Measurements from ENCODE around the gene ARL10.

ARL10 gene

GRCh38 chr5:176362233-176362490 is 3.1 kb upstream of the ARL10 start:
- no peak for DNase-seq

DNA sequence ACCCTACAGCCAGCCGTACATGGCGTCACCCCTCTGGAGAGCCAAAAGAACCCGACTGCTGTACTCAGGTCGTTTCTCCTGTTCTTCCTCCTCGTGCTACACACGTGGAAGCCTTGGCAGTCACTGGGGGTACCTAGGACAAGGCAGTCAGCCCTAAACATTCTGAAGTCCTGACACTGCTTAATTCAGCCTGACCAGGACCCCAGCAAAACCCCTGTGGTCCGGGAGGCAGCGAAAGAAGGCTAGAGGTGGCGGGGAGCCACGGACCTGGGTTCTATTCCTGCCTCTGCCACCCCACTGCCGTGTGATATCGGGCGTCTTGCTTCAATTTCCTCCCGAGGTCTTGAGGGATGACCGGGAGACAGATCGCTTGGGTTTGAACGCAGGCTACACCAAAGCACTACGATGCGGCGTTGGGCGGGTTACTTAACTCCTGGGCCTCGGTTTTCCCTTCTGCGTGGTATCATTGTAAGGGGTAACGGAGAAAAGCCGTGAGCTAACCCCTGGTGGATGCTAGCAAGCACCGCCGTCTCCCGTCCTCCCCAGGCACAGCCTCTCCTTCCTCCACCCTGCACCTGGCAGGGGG is 429 bp upstream of the ARL10 start:
- DNase-seq, result no peak

DNA sequence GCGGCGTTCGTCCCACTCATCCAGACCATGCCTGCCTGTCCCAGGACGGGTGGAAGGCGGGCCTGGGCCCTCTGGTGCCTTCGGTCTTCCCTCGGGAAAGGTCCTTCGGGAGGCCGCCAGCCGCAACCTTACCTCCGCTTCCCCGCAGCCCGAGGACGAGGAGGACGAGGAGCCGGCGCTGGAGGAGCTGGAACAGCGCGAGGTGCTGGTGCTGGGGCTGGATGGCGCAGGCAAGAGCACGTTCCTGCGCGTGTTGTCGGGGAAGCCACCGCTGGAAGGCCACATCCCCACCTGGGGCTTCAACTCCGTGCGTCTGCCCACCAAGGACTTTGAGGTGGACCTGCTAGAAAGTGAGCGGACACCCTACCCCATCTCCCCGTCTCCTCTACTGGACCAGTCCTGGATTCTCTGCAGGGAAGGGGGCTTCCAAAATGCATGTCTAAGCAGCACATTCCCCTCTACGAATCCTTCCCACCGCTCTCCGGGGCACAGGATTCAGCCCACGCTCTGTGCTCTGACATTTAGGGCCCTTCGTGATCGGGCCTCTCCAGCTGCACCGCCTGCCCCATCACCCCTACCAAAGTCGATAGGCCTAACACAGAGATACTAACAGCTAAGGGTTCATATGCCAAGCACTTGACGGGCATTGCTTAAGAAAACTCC is 1.1 kb downstream of the ARL10 start:
- no peak for DNase-seq

DNA sequence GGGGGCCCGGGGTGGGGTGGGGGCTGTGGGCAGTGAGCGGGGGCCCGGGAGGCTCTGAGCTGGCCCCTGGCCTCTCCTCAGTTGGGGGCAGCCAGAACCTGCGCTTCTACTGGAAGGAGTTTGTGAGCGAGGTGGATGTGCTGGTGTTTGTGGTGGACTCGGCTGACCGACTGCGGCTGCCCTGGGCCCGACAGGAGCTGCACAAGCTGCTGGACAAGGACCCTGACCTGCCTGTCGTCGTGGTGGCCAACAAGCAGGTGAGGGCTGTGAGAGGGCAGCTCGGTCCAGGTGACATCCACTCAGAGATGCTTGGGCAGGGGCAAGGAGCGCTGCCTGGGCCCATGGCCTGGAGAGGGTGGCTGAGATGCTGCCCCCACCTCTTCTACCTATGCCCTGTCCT is 3.4 kb downstream of the ARL10 start:
- no peak for DNase-seq

DNA sequence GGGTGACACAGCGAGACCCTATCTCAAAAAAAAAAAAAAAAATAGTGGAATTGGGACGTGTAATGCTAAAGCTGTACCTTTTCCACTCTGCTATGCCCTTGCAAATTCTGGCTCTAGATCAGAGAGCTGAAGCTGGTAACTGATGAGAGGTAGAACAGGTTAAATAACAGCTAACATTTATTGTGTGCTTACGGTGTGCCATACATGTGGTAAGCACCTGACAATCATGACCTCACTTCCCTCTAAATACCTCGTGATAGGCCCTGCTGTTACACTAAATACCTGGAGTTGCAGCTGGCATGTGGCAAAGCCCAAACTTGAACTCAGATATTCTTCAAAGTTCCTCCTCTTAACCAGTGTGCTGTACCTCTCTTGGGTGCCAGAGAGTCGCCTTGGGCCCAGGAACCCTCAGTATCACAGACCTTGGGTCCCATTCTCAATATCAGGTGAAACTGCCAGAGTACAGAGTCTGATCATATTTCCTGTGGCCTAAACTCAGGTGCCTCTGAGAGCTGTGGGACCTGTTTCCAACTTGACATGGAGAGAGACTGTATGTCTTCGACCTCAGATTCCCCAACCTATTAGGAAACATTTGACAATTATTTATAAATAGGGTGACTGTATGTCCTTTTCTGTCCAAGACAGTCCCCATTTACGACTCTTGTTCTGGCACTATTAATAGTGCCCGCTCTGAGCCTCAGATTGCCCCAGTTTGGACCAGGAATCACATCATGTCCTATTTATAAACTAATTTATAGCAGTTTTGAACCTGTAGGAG is 4.8 kb downstream of the ARL10 start:
- no peak for DNase-seq

- DNase-seq, result no peak
Observed at GRCh38 chr5:176371621-176372539, 6.6 kb downstream of the ARL10 start.

- DNase-seq, result no peak
Observed at GRCh38 chr5:176373100-176373818, 8.0 kb downstream of the ARL10 start.

DNA sequence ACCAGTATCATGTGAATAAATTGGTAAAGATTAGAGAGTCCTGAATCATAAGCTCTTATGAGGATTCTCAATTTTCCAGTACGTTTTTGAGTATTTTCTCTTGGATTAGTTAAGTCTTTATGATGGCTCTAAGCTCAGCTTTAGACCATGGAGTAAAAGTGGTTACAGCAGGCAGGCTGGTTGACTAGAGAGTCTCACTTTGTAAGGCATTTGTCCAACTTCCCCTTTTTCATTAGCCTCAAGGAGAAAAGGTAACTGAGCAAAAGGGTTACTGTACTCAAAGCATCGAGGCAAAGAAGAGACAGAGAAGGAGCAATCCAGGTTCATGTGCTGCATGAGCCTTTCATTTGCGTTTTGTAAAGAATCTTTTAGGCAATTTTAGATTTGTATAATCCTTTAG is 14.6 kb downstream of the ARL10 start:
- DNase-seq, result no peak

- no peak for DNase-seq
Observed at GRCh38 chr5:176381423-176381822, 16.1 kb downstream of the ARL10 start.

- DNase-seq, result no peak
Observed at GRCh38 chr5:176381979-176382378, 16.7 kb downstream of the ARL10 start.

GRCh38 chr5:176382721-176383120 is 17.4 kb downstream of the ARL10 start:
- no peak for DNase-seq

- DNase-seq, result no peak
Observed at GRCh38 chr5:176383248-176383905, 18.1 kb downstream of the ARL10 start.

DNA sequence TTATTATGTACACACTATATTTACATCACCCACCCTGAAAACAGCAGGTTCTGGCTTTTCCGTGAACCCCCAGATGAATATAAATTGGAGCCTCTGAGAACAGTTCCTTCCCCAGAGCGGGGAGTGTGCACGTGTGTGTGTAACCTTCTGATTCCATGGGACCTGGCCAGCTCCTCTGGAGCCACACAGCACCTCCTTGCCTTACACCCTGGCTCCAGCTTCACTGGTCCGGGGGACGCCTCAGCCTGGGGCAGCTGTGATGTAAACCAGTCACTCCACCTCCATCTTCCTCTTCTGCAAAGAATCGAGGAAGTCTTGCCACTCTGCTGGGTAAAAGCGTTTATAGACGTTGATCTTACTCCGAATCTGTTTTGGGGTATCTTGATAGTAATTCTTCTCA is 18.7 kb downstream of the ARL10 start:
- no peak for DNase-seq

GRCh38 chr5:176384366-176384930 is 19.2 kb downstream of the ARL10 start:
- no peak for DNase-seq

DNA sequence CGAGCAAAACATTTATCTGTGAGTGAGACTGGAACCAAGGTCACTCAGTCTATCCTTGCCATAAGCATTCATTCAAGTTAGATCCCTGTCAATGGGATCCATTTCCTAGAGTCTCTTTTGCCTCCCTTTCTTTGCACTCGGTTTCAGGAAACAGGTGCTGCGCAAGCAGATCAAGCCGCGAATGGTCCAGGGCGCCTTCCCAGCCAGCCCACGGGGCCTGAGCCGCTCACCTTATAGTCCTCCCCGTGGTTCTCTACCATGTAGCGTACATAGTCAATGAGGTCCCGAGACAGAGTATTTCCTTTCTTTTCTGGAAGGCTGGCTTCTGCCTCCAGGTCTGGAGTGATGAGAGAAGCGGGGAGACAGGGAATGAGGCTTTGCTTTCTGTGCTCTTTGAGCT is 19.7 kb downstream of the ARL10 start:
- DNase-seq, result no peak

GRCh38 chr5:176386491-176386890 is 21.2 kb downstream of the ARL10 start:
- DNase-seq, result no peak

GRCh38 chr5:176387384-176387925 is 22.2 kb downstream of the ARL10 start:
- DNase-seq, result no peak

- peak in 1 of 2 experiments; percentile 39 for DNase-seq
Observed at GRCh38 chr5:176388003-176388443, 22.7 kb downstream of the ARL10 start.

DNA sequence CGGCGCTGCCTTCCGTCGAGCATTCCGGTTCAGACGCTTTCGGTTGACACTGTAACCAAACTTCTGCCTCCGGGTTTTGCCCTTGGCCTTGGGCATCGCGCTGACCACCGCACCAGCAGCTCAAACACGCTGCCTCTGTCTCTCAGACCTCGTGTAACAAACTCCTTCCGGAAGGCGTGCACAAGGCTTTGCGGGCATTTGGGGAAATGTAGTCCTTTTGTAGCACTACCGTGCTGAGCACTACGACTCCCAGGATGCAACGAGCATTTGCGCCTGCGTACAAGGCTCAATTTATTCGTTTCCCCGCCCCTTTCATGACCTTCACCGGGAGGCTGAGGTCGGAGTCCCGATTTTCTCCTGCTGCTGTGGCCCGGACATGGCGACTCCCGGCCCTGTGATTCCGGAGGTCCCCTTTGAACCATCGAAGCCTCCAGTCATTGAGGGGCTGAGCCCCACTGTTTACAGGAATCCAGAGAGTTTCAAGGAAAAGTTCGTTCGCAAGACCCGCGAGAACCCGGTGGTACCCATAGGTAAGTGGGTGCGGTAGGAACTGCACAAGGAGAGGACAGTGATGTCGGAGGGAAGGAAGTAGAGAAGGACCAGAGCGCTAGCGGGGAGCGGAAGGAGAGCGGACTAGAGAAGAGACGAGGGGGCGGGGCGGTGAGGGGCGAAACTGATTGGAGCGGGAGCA is 23.3 kb downstream of the ARL10 start, which contains the start of the genes HIGD2A and NOP16:
Gene HIGD2A (plus strand): TSS at position 308 of the 691 bp plus-strand sequence. CDS start 69 bp downstream, at position 377.
Gene NOP16 (minus strand): TSS at position 155 of the 691 bp plus-strand sequence. CDS start 59 bp downstream, at position 96.
- peak; percentile 98 to 99 for DNase-seq

All from activated T-cell treated with anti-CD3 and anti-CD28 coated beads, Interleukin-2, amount 50 U/mL, for 48 hours (primary cell).